Ishikawa (cell line): Measurements from ENCODE around the gene SLIT3.

Source experiments
- CEBPB ChIP-seq: IDR thresholded peaks from 2 replicates; pipeline ENCODE4 v1.6.1; 2012
- CREB1 ChIP-seq: IDR thresholded peaks from 2 replicates; pipeline ENCODE4 v1.6.1; 2012; ENCODE audit warnings: low read depth
- EP300 ChIP-seq: IDR thresholded peaks from 2 replicates; pipeline ENCODE4 v1.6.1; 2012; ENCODE audit warnings: borderline replicate concordance
- FOXM1 ChIP-seq: IDR thresholded peaks from 2 replicates; pipeline ENCODE4 v1.6.1; 2012; ENCODE audit warnings: low read depth, borderline replicate concordance
- NFIC ChIP-seq: IDR thresholded peaks from 2 replicates; pipeline ENCODE4 v1.6.1; 2012
- YY1 ChIP-seq: IDR thresholded peaks from 2 replicates; pipeline ENCODE4 v1.6.1; 2012; ENCODE audit warnings: low read depth
- TF ChIP-seq, protein P1 (sequence below): IDR thresholded peaks from 2 replicates; pipeline ENCODE4 v1.6.1; 2012
- TF ChIP-seq, protein P2 (sequence below): IDR thresholded peaks from 2 replicates; pipeline ENCODE4 v1.6.1; 2012

GRCh38 chr5:169131616-169132301 is 169.2 kb downstream of the SLIT3 start:
- TF ChIP-seq, protein P1, sequence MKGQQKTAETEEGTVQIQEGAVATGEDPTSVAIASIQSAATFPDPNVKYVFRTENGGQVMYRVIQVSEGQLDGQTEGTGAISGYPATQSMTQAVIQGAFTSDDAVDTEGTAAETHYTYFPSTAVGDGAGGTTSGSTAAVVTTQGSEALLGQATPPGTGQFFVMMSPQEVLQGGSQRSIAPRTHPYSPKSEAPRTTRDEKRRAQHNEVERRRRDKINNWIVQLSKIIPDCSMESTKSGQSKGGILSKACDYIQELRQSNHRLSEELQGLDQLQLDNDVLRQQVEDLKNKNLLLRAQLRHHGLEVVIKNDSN, result no peak
- TF ChIP-seq, protein P2, sequence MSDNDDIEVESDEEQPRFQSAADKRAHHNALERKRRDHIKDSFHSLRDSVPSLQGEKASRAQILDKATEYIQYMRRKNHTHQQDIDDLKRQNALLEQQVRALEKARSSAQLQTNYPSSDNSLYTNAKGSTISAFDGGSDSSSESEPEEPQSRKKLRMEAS, result no peak
- TF ChIP-seq CREB1, result no peak
- no peak for TF ChIP-seq EP300
- no peak for TF ChIP-seq YY1
- no peak for TF ChIP-seq CEBPB
- TF ChIP-seq FOXM1, result no peak
- TF ChIP-seq NFIC, result no peak
